SH-SY5Y (cell line): Measurements from ENCODE around the gene STK16.

Experiments used
- GATA2 ChIP-seq: IDR thresholded peaks from 2 replicates; pipeline ENCODE4 v1.6.1; 2011; ENCODE audit warnings: mild to moderate bottlenecking, low read depth, low read length
- GATA3 ChIP-seq: IDR thresholded peaks from 2 replicates; pipeline ENCODE4 v1.6.1; 2011; ENCODE audit warnings: low read depth, mild to moderate bottlenecking, low read length, moderate library complexity

GRCh38 chr2:219296631-219297391, 51.5 kb downstream of the STK16 start:
- no peak for TF ChIP-seq GATA2
- no peak for TF ChIP-seq GATA3
